Mesothelial cell of epicardium (in vitro differentiated cells): ENCODE measurements around the gene MLLT3. TPM values are rescaled to one million over a fixed set of nuclear protein-coding genes. Genes with fewer than 3 reads are reported as not detected.
A peak's percentile ranks its signal among the peaks of the same experiment; 100 is the strongest.

ENCODE experiments used
- DNase-seq, 2 experiments: peaks; one replicate each; pipeline ENCODE4 v3.0.0; 2021; ENCODE audit warnings: low spot score in 2 of 2; ENCODE audit not compliant: unreplicated experiment in 2 of 2
- H3K27ac Mint-ChIP-seq: 2 replicates; pipeline ENCODE4 v1.8.0; 2021; ENCODE audit warnings: mixed read lengths
- H3K27me3 Mint-ChIP-seq: 2 replicates; pipeline ENCODE4 v1.8.0; 2021; ENCODE audit warnings: low read depth, mixed read lengths
- H3K36me3 Mint-ChIP-seq: 2 replicates; pipeline ENCODE4 v1.8.0; 2021; ENCODE audit warnings: mixed read lengths
- H3K4me1 Mint-ChIP-seq: 2 replicates; pipeline ENCODE4 v1.8.0; 2021; ENCODE audit warnings: mixed read lengths
- H3K4me3 Mint-ChIP-seq: 2 replicates; pipeline ENCODE4 v1.8.0; 2021; ENCODE audit warnings: mild to moderate bottlenecking, moderate library complexity, mixed read lengths
- H3K9me3 Mint-ChIP-seq: 2 replicates; pipeline ENCODE4 v1.8.0; 2021; ENCODE audit warnings: mixed read lengths
- CTCF ChIP-seq: fragments of 200-600 bp; sonication (generic); IDR thresholded peaks from one replicate; pipeline ENCODE4 v1.5.0; 2021; ENCODE audit warnings: antibody characterized with exemption; ENCODE audit not compliant: unreplicated experiment
- total RNA-seq: library from RNA; stranded (reverse); gene quantifications from 3 replicates; pipeline ENCODE4 v1.2.1, GENCODE V29; 2021

Gene MLLT3
- total RNA-seq, 1 donor from 2014 or later = 45.8 TPM

GRCh38 chr9:20640331-20641187, 18.3 kb upstream of the MLLT3 start:
- no peak for TF ChIP-seq CTCF
- Mint-ChIP-seq H3K9me3 (no peaks in the 10 kb centered on the region), H3K36me3 (no peaks in the 10 kb centered on the region), H3K27ac (peak overlapping the region; percentile 68), H3K4me1 (peaks cover 28% of the 10 kb centered on the region), H3K4me3 (no peak overlapping the region), H3K27me3 (no peaks in the 10 kb centered on the region)
- DNase-seq = peak; percentile 51 to 63

DNA sequence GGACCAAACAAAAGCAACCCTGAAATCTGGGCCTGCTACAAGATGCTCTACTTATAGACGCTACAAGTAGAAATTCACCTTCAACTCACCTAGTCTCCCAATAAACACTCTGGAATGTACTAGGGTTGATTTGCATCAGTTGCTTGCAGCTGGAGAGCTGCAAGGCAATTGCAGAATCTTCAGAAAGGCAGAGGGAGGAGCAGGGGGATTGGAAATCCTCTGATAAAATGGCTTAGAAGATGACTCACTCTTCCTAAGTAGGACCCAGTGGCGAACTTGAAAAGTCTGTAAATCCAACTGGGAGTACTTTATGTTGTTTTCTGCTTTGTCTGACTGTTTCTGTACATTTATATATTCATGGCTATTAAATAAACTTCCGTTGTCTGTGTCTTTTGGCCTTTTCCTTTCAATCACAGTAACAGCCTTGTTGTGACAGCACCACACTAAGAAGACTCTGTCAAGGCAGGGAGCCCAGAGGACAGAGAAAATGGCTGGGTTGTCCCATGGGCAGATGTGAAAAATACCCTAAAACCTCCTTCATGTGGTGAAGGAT, 14.7 kb upstream of the MLLT3 start:
- H3K27me3 Mint-ChIP-seq = no peaks in the 10 kb centered on the region
- TF ChIP-seq CTCF = no peak
- DNase-seq = no peak
- no peaks in the 10 kb centered on the region for H3K9me3 Mint-ChIP-seq
- no peaks in the 10 kb centered on the region for H3K36me3 Mint-ChIP-seq
- H3K4me1 Mint-ChIP-seq = peaks cover 25% of the 10 kb centered on the region
- no peak overlapping the region for H3K27ac Mint-ChIP-seq
- no peak overlapping the region for H3K4me3 Mint-ChIP-seq

GRCh38 chr9:20634895-20635294, 12.6 kb upstream of the MLLT3 start:
- Mint-ChIP-seq H3K27ac (no peak overlapping the region), H3K4me3 (no peak overlapping the region), H3K36me3 (no peaks in the 10 kb centered on the region), H3K27me3 (no peaks in the 10 kb centered on the region), H3K4me1 (peaks cover 19% of the 10 kb centered on the region), H3K9me3 (no peaks in the 10 kb centered on the region)
- no peak for TF ChIP-seq CTCF
- DNase-seq = no peak

DNA sequence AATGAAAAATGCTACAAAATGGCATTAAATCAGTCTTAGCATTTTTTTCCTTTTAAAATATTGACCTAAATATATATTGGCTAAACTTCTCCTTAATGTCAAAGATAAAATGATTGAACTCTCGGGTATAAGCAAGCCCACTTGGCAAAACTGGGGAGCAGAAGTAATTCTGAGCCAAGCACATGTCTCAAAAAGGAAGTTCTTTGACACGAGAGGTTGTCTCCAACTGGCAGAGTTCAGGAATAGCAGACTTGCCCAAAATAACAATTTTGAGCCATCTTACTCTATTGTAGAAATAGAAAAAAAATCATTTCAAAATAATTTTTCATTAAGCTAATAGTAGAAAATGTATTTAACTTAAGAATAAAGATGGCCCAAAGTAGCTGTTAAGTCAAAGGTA, 10.4 kb upstream of the MLLT3 start:
- no peaks in the 10 kb centered on the region for H3K36me3 Mint-ChIP-seq
- no peaks in the 10 kb centered on the region for H3K9me3 Mint-ChIP-seq
- TF ChIP-seq CTCF = no peak
- DNase-seq = no peak
- H3K27me3 Mint-ChIP-seq = no peaks in the 10 kb centered on the region
- H3K4me1 Mint-ChIP-seq = peaks cover 13% of the 10 kb centered on the region
- H3K4me3 Mint-ChIP-seq = no peak overlapping the region
- no peak overlapping the region for H3K27ac Mint-ChIP-seq

DNA sequence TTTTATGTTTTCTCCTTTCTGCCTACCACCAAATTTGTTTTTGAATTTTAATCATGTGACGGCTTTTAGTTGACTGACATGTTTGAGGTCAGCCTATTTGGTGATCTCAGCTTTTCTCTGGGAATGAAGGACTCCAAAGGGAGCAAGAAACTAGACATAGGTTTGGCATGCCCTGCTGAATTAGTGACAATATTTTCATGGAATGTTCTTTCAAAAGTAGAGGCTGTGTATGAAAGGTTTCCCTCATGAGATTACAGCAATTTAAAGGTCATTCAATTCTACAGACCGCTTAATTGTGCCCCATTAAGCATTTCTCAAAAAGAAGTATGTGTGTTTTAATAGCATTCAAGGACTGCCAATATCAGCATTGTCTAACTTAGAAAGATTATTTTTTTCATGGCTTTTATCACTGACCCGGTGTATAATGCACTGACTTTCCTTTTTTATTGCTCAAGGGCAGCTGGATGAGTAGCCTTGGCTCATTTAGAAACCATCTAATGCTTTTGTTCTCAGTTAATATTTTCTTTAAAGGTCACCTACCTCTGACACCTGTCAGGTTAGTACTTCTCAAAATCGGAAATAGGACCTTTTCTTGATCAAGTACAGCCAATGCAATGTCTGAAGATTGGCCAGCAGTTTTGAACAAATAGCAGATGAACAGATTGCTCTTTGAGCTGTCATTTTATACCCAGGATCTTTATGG, 8.1 kb upstream of the MLLT3 start:
- no peak for TF ChIP-seq CTCF
- Mint-ChIP-seq H3K27me3 (no peaks in the 10 kb centered on the region), H3K9me3 (no peaks in the 10 kb centered on the region), H3K36me3 (no peaks in the 10 kb centered on the region), H3K4me1 (peaks cover 13% of the 10 kb centered on the region), H3K27ac (no peak overlapping the region), H3K4me3 (no peak overlapping the region)
- no peak for DNase-seq
